ENCODE measurements around the gene PCAT6. TPM values are rescaled to one million over a fixed set of nuclear protein-coding genes. Genes with fewer than 3 reads are reported as not detected.

Gene PCAT6
- total RNA-seq, 1 donor from 2014 or later, result 5.6 TPM

DNA sequence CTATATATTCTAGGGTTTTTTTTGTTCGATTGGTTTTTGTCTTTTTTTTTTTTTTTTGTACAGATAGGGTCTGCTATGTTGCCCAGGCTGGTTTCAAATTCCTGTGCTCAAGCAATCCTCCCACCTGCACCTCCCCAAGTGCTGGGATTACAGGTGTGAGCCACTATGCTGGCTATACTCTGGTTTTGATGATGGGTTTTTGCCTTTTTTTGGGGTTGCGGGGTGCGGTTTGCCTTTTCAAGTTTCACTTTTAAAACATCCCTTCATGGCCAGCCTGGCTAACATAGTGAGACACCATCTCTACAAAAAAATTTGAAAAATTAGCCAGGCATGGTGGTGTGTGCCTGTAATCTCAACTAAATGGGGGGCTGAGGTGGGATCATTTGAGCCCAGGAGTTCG lies 12.5 kb upstream of the PCAT6 start:
- Mint-ChIP-seq H3K27me3 (no peaks in the 10 kb centered on the region), H3K27ac (peak overlapping the region; percentile 59), H3K9me3 (ENCODE audit: low read depth) (no peaks in the 10 kb centered on the region), H3K4me1 (ENCODE audit: low read depth) (peaks cover 25% of the 10 kb centered on the region), H3K4me3 (ENCODE audit: low read depth) (no peak overlapping the region), H3K36me3 (ENCODE audit: insufficient read depth) (peaks cover 9% of the 10 kb centered on the region)
- TF ChIP-seq, protein P1, sequence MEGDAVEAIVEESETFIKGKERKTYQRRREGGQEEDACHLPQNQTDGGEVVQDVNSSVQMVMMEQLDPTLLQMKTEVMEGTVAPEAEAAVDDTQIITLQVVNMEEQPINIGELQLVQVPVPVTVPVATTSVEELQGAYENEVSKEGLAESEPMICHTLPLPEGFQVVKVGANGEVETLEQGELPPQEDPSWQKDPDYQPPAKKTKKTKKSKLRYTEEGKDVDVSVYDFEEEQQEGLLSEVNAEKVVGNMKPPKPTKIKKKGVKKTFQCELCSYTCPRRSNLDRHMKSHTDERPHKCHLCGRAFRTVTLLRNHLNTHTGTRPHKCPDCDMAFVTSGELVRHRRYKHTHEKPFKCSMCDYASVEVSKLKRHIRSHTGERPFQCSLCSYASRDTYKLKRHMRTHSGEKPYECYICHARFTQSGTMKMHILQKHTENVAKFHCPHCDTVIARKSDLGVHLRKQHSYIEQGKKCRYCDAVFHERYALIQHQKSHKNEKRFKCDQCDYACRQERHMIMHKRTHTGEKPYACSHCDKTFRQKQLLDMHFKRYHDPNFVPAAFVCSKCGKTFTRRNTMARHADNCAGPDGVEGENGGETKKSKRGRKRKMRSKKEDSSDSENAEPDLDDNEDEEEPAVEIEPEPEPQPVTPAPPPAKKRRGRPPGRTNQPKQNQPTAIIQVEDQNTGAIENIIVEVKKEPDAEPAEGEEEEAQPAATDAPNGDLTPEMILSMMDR (IDR thresholded peaks at IDR 0.05; ENCODE audit: unreplicated experiment), result no peak
- DNase-seq (ENCODE audit: low spot score, unreplicated experiment), result no peak

- no peak for DNase-seq (ENCODE audit: low spot score, unreplicated experiment)
- Mint-ChIP-seq H3K4me3 (ENCODE audit: low read depth) (no peak overlapping the region), H3K4me1 (ENCODE audit: low read depth) (peaks cover 26% of the 10 kb centered on the region), H3K27ac (peak overlapping the region; percentile 62), H3K27me3 (no peaks in the 10 kb centered on the region), H3K36me3 (ENCODE audit: insufficient read depth) (peaks cover 9% of the 10 kb centered on the region), H3K9me3 (ENCODE audit: low read depth) (no peaks in the 10 kb centered on the region)
- TF ChIP-seq, protein P1 (IDR thresholded peaks at IDR 0.05; ENCODE audit: unreplicated experiment), result no peak
Measured at GRCh38 chr1:202798792-202799331, 11.9 kb upstream of the PCAT6 start.

DNA sequence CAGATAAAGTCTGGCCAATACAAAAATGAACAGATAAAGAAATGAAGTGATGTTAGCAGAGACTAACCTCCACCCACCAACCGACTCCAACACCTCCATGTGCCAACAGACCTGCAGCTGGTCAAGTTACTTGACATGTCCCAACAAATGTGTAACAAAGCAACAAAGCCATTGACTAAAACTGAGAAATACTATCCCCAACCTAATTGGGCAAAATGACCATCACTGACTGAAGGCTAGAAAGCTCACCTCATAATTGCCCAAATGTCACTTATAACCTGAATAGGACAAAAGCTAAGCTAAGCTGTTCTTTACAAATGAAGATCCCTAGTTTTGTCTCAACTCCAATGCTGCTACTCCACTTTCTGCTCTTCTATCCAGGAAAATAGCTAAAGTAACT lies 10.0 kb upstream of the PCAT6 start:
- H3K27ac Mint-ChIP-seq, result peak overlapping the region; percentile 75
- H3K36me3 Mint-ChIP-seq (ENCODE audit: insufficient read depth), result peaks cover 9% of the 10 kb centered on the region
- no peak overlapping the region for H3K4me3 Mint-ChIP-seq (ENCODE audit: low read depth)
- TF ChIP-seq, protein P1 (IDR thresholded peaks at IDR 0.05; ENCODE audit: unreplicated experiment), result no peak
- H3K27me3 Mint-ChIP-seq, result no peaks in the 10 kb centered on the region
- no peaks in the 10 kb centered on the region for H3K9me3 Mint-ChIP-seq (ENCODE audit: low read depth)
- peaks cover 32% of the 10 kb centered on the region for H3K4me1 Mint-ChIP-seq (ENCODE audit: low read depth)
- DNase-seq (ENCODE audit: low spot score, unreplicated experiment), result no peak

GRCh38 chr1:202801175-202801574 lies 9.6 kb upstream of the PCAT6 start:
- Mint-ChIP-seq H3K9me3 (ENCODE audit: low read depth) (no peaks in the 10 kb centered on the region), H3K27ac (peak overlapping the region; percentile 75), H3K4me1 (ENCODE audit: low read depth) (peaks cover 30% of the 10 kb centered on the region), H3K36me3 (ENCODE audit: insufficient read depth) (peaks cover 9% of the 10 kb centered on the region), H3K4me3 (ENCODE audit: low read depth) (no peak overlapping the region), H3K27me3 (no peaks in the 10 kb centered on the region)
- no peak for DNase-seq (ENCODE audit: low spot score, unreplicated experiment)
- TF ChIP-seq, protein P1 (IDR thresholded peaks at IDR 0.05; ENCODE audit: unreplicated experiment), result no peak

DNA sequence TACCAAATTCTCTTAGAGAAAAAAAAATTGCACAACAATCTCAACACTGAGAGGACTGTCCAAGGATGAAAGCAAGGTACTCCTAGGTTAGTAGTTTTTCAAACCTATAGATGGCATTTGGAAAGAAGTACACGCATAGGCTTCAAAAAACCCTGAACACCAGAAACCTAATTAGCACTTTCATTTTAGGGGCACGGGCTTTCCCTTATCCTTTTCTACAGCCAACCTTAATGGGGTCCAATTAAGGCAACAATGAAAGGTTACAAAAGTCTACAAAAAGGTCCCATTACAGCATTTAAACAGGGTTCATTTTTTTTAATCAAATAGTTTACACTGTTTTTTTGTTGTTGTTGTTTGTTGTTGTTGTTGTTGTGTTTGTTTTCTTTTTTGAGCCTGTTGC lies 8.7 kb upstream of the PCAT6 start:
- H3K4me3 Mint-ChIP-seq (ENCODE audit: low read depth), result no peak overlapping the region
- peaks cover 28% of the 10 kb centered on the region for H3K4me1 Mint-ChIP-seq (ENCODE audit: low read depth)

More for the DNA sequence above, 8.7 kb upstream of the PCAT6 start:
- Mint-ChIP-seq H3K27ac (no peak overlapping the region), H3K27me3 (no peaks in the 10 kb centered on the region), H3K36me3 (ENCODE audit: insufficient read depth) (peaks cover 9% of the 10 kb centered on the region), H3K9me3 (ENCODE audit: low read depth) (no peaks in the 10 kb centered on the region)
- no peak for DNase-seq (ENCODE audit: low spot score, unreplicated experiment)
- TF ChIP-seq, protein P1 (IDR thresholded peaks at IDR 0.05; ENCODE audit: unreplicated experiment), result no peak
